ENCODE results near the gene N4BP2L1.

Gene N4BP2L1

GRCh38 chr13:32447894-32448623, 20.1 kb upstream of the N4BP2L1 start:
- TF ChIP-seq CTCF (IDR thresholded peaks at IDR 0.05) (no peak), ZFX (IDR thresholded peaks at IDR 0.05; ENCODE audit: borderline replicate concordance) (no peak)
- H3K27ac ChIP-seq, result no peak overlapping the region

- no peak for TF ChIP-seq ZFX (IDR thresholded peaks at IDR 0.05; ENCODE audit: borderline replicate concordance)
- no peak for TF ChIP-seq CTCF (IDR thresholded peaks at IDR 0.05)
- H3K27ac ChIP-seq, result no peak overlapping the region
Observed at GRCh38 chr13:32446773-32447465, 19.0 kb upstream of the N4BP2L1 start.

- no peak overlapping the region for H3K27ac ChIP-seq
- TF ChIP-seq CTCF (IDR thresholded peaks at IDR 0.05) (no peak), ZFX (IDR thresholded peaks at IDR 0.05; ENCODE audit: borderline replicate concordance) (no peak)
Observed at GRCh38 chr13:32446220-32446619, 18.3 kb upstream of the N4BP2L1 start.

GRCh38 chr13:32445461-32445860, 17.5 kb upstream of the N4BP2L1 start:
- no peak for TF ChIP-seq CTCF (IDR thresholded peaks at IDR 0.05)
- no peak for TF ChIP-seq ZFX (IDR thresholded peaks at IDR 0.05; ENCODE audit: borderline replicate concordance)
- H3K27ac ChIP-seq, result no peak overlapping the region

- TF ChIP-seq ZFX (IDR thresholded peaks at IDR 0.05; ENCODE audit: borderline replicate concordance), result no peak
- TF ChIP-seq CTCF (IDR thresholded peaks at IDR 0.05), result peak; percentile 28
- no peak overlapping the region for H3K27ac ChIP-seq
Observed at GRCh38 chr13:32443111-32443510, 15.2 kb upstream of the N4BP2L1 start.

- TF ChIP-seq CTCF (IDR thresholded peaks at IDR 0.05) (no peak), ZFX (IDR thresholded peaks at IDR 0.05; ENCODE audit: borderline replicate concordance) (no peak)
- no peak overlapping the region for H3K27ac ChIP-seq
Observed at GRCh38 chr13:32438871-32439270, 10.9 kb upstream of the N4BP2L1 start.

- H3K27ac ChIP-seq, result no peak overlapping the region
- TF ChIP-seq ZFX (IDR thresholded peaks at IDR 0.05; ENCODE audit: borderline replicate concordance) (no peak), CTCF (IDR thresholded peaks at IDR 0.05) (no peak)
Observed at GRCh38 chr13:32432856-32433255, 4.9 kb upstream of the N4BP2L1 start.

Data from 22Rv1 (cell line).